ENCODE measurements around the gene VSTM2L.

The VSTM2L gene

DNA sequence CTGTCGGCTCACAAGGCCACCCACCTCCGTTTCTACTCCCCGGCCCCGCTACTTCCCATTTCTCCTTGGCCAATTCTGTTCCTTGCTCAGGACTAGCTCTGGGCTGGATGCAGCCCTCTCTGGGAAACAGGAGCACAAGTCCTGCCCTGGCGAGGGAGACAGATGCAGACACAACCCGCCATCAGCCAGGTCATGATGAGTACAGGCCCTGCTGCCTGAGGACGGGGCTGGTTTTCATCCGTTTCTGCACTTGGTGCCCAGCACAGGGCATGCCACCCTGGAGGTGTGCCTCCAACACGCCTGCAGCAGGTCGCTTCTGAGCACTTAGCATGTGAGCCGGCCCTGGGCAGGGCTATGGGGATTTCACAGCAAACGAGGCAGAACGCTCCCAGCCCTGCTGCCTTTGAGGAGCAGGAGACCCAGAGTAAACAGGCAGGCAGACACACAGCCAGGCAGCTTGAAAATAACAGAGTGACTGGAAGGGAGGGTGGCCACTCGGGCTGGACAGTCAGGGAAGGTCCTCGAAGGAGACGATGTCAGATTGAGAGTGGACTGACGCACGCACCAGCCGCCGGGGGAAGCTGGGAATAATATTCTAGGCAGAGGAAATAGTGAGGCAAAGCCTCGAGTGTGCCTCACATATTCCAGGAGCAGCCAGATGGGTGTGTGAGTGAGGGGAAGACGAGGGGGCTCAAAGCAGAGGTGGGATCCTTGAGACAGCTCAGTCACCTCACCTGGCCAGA is 21.2 kb upstream of the VSTM2L start:
- H3K9me2 ChIP-seq (ENCODE audit: low read depth, low read length): no peaks in the 10 kb centered on the region
- H3K27me3 ChIP-seq (ENCODE audit: insufficient read depth, low read length): peaks cover 5% of the 10 kb centered on the region; the same call in 1 of the 2 replicates
- H3K9me3 ChIP-seq (ENCODE audit: low read length): no peaks in the 10 kb centered on the region
- H3K9ac ChIP-seq (ENCODE audit: low read length): no peak overlapping the region
- no peak overlapping the region for H2AFZ ChIP-seq (ENCODE audit: low read length)
- no peak for TF ChIP-seq EZH2 (IDR thresholded peaks at IDR 0.05; ENCODE audit: borderline replicate concordance, low read length)
- TF ChIP-seq, protein P1, sequence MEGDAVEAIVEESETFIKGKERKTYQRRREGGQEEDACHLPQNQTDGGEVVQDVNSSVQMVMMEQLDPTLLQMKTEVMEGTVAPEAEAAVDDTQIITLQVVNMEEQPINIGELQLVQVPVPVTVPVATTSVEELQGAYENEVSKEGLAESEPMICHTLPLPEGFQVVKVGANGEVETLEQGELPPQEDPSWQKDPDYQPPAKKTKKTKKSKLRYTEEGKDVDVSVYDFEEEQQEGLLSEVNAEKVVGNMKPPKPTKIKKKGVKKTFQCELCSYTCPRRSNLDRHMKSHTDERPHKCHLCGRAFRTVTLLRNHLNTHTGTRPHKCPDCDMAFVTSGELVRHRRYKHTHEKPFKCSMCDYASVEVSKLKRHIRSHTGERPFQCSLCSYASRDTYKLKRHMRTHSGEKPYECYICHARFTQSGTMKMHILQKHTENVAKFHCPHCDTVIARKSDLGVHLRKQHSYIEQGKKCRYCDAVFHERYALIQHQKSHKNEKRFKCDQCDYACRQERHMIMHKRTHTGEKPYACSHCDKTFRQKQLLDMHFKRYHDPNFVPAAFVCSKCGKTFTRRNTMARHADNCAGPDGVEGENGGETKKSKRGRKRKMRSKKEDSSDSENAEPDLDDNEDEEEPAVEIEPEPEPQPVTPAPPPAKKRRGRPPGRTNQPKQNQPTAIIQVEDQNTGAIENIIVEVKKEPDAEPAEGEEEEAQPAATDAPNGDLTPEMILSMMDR (IDR thresholded peaks at IDR 0.05; ENCODE audit: low read length): no peak
- no peaks in the 10 kb centered on the region for H3K79me2 ChIP-seq (ENCODE audit: insufficient read depth, low read length)
- H4K20me1 ChIP-seq (ENCODE audit: insufficient read depth, low read length): no peaks in the 10 kb centered on the region
- H3K4me1 ChIP-seq (ENCODE audit: insufficient read depth, low read length, severe bottlenecking): no peaks in the 10 kb centered on the region
- H3K27ac ChIP-seq (ENCODE audit: low read depth, low read length, poor library complexity, severe bottlenecking): no peak overlapping the region
- no peak overlapping the region for H3K4me2 ChIP-seq (ENCODE audit: low read length)
- H3K4me3 ChIP-seq (ENCODE audit: low read depth, low read length, poor library complexity, severe bottlenecking): no peak overlapping the region
- H3F3A ChIP-seq (ENCODE audit: insufficient read depth, low read length): no peaks in the 10 kb centered on the region
- no peaks in the 10 kb centered on the region for H3K36me3 ChIP-seq (ENCODE audit: insufficient read depth, low read length)

DNA sequence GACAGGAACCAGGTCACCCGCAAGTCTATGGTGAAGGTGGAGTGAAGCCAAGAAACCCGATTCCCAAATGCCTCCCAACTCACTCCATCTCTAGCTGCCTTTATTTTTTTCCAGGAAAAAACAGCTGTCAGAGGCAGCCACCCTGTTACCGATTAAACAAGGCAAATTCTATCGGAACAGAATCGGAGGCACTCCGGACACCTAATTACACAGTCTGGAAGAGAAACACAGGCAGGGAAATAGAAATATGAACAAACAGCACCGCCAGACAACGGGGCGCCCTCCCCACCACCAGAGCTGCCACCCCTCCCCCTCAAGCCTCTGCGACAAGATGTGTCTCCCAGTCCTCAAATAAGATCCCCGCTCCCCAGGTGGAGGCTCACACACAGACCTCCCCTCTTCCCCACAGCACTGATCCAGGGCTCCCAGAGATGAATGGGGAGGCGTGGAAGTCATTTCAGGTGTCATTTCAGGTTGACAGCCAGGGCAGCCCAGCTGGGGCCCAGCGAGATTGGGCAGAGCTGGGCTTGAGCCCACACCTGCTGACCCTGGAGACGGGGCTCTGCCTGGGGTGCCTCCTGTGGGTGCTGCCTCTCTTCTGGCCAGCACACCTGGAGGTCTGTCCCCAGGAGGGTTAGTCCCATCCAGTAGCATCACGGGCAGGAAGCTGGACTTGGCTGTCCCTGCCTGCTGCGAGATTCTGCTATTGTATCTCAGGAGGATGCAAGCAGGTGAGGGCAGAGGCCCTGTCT is 19.8 kb upstream of the VSTM2L start:
- Histone ChIP-seq H3K27ac (ENCODE audit: low read depth, low read length, poor library complexity, severe bottlenecking) (no peak overlapping the region), H3K36me3 (ENCODE audit: insufficient read depth, low read length) (no peaks in the 10 kb centered on the region), H3K4me3 (ENCODE audit: low read depth, low read length, poor library complexity, severe bottlenecking) (no peak overlapping the region), H2AFZ (ENCODE audit: low read length) (no peak overlapping the region), H3K4me2 (ENCODE audit: low read length) (no peak overlapping the region), H3K9me2 (ENCODE audit: low read depth, low read length) (no peaks in the 10 kb centered on the region), H3K79me2 (ENCODE audit: insufficient read depth, low read length) (no peaks in the 10 kb centered on the region), H3K4me1 (ENCODE audit: insufficient read depth, low read length, severe bottlenecking) (no peaks in the 10 kb centered on the region), H3K9ac (ENCODE audit: low read length) (no peak overlapping the region), H4K20me1 (ENCODE audit: insufficient read depth, low read length) (no peaks in the 10 kb centered on the region), H3F3A (ENCODE audit: insufficient read depth, low read length) (no peaks in the 10 kb centered on the region), H3K27me3 (ENCODE audit: insufficient read depth, low read length) (peaks cover 5% of the 10 kb centered on the region; the same call in 1 of the 2 replicates), H3K9me3 (ENCODE audit: low read length) (no peaks in the 10 kb centered on the region)
- TF ChIP-seq, protein P1 (IDR thresholded peaks at IDR 0.05; ENCODE audit: low read length): no peak
- TF ChIP-seq EZH2 (IDR thresholded peaks at IDR 0.05; ENCODE audit: borderline replicate concordance, low read length): no peak

DNA sequence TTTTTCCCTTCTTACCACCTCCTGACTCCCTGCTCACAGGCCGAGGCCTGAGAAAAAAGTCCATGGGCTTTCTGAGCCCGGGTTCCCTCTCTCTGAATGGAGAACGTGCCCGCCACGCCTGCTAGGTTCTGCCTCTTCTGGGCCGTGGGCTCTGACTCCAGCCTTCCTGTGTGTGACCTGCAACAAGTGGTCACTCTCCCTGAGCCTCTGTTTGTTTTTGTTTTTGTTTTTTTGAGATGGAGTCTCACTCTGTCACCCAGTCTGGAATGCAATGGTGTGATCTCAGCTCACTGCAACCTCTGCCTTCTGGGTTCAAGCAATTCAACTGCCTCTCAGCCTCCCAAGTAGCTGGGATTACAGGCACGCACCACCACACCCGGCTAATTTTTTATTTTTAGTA is 17.9 kb upstream of the VSTM2L start:
- Histone ChIP-seq H3K9ac (ENCODE audit: low read length) (no peak overlapping the region), H3K4me2 (ENCODE audit: low read length) (no peak overlapping the region), H3K4me3 (ENCODE audit: low read depth, low read length, poor library complexity, severe bottlenecking) (no peak overlapping the region), H4K20me1 (ENCODE audit: insufficient read depth, low read length) (no peaks in the 10 kb centered on the region), H2AFZ (ENCODE audit: low read length) (no peak overlapping the region), H3K79me2 (ENCODE audit: insufficient read depth, low read length) (no peaks in the 10 kb centered on the region), H3K9me2 (ENCODE audit: low read depth, low read length) (no peaks in the 10 kb centered on the region), H3K27ac (ENCODE audit: low read depth, low read length, poor library complexity, severe bottlenecking) (no peak overlapping the region), H3F3A (ENCODE audit: insufficient read depth, low read length) (no peaks in the 10 kb centered on the region), H3K4me1 (ENCODE audit: insufficient read depth, low read length, severe bottlenecking) (no peaks in the 10 kb centered on the region), H3K9me3 (ENCODE audit: low read length) (no peaks in the 10 kb centered on the region), H3K27me3 (ENCODE audit: insufficient read depth, low read length) (peaks cover 5% of the 10 kb centered on the region; the same call in 1 of the 2 replicates), H3K36me3 (ENCODE audit: insufficient read depth, low read length) (no peaks in the 10 kb centered on the region)
- no peak for TF ChIP-seq EZH2 (IDR thresholded peaks at IDR 0.05; ENCODE audit: borderline replicate concordance, low read length)
- TF ChIP-seq, protein P1 (IDR thresholded peaks at IDR 0.05; ENCODE audit: low read length): no peak

Measured in OCI-LY1 (cell line).